ENCODE measurements around the gene CACNA1I.

CACNA1I gene

DNA sequence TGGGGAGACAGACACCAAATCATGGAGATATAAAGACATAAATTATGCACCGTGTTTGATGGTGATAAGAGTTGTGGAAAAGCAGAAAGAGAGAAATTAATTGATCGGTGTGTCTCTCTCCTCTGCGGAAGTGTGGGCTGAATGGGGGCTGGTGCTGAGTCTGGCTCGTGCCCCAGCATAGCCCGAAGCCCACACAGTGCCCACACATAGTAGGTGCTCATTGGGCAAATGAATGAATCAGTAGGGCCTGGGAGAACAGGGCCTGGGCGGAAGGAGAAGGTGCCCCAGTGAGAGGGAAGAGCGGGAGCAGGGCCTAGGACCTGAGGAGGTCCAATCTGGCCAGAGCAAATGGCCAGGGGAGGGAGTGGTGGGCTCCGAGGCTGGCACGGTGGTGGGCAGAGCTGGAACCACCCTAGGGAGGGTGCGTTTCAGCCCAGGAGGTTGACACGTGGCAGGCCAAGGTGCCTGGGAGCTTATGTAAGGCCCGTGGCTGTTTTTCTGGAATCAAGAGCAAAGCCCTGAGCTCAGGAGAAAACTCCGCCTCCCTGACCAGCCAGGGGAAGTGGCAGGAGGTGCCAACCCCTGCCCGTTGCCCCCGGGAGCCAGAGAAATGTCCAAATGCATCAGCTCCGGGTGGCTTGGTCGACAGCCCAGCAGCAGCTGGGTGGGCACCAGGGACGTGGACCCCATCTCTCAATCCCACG is 2.1 kb upstream of the CACNA1I start:
- no peak for DNase-seq

DNA sequence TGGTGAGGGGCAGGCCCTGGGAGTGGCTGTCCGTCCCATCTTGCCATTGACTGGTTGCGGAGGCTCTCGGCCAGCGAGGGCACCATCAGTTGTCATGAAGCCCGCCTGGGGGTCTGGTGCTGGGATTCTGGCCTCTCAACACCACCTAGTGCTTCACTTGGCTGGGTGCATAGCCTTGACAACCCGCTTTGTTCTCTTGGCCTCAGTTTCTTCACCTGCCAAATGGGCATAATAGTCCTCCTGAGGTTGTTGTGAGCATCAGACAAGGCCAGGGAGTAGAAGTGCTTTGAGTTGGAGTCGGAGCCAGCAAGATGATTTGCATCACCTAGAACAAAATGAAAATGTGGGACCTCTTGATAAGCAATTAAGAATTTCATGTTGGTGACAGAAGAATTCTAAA is 1.5 kb upstream of the CACNA1I start:
- no peak for DNase-seq

DNA sequence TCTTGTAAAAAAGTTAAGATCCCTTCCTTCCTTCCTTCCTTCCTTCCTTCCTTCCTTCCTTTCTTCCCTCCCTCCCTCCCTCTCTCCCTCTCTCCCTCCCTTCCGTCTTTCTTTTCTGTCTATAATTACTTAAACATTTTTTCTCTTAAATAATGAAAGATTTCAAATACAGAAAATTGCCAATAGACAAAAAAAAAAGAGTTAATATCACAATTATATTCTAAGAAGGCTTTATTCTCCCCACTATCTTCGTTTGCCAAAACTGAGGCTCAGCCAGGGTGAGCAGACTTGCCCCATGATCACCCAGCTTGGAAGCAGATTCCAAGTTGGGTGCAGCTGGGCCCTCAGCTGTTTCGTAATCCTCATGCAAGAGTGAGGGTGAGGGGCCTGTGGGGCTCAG is 327 bp upstream of the CACNA1I start:
- no peak for DNase-seq

DNA sequence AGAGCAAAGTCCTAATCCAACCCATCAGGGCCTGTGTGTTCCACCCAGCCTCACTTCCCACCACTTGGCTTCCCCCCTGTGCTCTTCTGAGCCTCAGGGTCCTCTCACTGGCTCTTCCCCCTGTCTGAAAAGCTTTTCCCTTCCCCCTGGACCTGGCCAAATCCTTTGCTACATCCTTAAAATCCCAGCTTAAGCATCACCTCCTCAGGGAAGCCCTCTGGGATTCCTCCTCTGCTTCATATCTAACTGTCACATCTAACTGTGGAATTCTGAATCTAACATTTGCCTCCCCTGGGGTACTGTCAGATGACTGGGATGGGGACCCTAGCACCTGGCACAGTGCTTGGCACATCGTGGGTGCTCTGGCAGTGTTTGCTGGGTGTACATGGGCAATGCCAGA is 985 bp downstream of the CACNA1I start:
- DNase-seq = no peak

DNA sequence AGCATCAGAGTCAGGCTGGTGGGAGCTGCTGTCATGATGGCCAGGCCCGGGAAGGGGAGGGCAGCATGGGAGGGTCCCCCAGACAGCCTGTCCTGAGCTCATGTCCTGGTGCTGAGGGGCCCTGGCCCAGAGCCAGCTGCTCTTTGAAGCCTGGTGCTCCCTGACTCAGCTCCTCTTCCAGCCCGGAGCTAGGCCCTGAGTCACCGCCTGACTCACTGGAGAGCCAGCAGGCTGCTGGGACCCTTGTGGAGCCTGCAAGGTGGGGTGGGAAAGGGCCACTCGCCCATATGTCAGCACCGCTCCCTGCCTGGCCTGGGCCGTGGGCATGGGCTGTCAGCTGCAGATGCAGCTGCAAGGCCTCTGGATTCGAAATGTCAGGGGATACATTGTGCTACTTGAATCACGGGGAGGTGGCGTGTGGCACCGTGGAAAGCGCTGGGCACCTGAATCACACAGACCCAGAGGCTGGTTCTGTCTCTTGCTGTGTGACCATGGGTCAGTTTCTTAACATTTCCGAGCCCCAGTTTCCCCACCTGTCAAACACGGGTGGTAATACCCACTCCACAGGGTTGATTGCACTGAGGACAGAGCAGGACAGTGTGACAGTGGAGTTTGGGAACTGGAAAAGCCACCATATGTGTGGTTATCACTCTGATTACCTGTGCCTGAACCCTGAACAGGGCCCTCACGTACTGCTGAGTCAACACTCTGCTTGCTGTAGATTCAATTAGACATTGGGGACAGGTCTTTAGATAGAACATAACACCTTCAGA is 4.4 kb downstream of the CACNA1I start:
- no peak for DNase-seq

DNA sequence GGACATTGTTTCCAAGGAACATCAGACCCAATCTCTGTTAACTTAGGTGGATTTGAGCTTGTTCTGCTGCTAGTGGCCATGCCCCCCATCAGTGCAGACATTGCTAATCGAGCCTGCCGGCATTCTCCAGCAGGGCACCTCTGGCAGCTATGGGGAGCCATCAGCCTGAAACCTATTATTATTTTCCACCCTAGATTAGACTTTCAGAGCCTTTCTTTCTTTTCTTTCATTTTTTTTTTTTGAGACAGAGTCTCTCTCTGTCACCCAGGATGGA is 4.9 kb downstream of the CACNA1I start:
- DNase-seq = no peak

DNA sequence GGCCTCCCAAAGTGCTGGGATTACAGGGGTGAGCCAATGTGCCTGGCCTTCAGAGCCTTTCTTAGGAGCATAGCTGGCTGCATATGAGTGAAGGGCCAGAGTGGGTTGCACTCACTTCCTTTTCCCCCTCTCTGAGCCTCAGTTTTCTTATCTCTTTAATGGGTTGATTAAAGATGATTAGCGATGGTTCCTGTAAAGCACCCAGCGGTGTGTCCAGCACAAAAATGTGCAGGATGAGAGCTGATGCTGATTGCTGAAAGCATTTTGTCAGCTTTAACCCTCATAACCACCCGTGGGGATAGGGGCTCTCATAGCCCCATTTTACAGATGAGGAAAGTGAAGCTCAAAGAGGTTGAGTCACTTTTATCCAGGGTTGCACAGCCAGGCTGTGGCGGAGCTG is 5.5 kb downstream of the CACNA1I start:
- no peak for DNase-seq

DNA sequence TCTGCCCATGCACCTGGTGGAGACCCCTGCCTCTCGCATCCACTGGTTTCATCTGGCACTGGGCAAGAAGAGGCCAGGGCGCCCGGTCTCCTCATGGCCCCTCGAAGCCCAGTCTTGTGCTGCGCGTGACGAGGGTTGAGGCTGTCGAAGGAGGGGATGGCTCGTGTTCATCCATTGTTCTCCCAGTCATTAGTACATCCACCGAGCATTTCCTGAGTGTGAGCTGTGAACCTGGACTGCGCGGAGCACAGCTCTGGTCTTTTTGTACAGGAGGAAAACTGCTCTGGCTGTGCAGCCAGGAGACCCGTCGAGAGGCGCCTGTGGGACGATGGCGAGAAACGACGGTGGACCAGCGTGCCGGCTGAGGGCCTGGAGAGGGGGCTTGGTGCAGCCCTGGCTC is 6.8 kb downstream of the CACNA1I start:
- no peak for DNase-seq

DNA sequence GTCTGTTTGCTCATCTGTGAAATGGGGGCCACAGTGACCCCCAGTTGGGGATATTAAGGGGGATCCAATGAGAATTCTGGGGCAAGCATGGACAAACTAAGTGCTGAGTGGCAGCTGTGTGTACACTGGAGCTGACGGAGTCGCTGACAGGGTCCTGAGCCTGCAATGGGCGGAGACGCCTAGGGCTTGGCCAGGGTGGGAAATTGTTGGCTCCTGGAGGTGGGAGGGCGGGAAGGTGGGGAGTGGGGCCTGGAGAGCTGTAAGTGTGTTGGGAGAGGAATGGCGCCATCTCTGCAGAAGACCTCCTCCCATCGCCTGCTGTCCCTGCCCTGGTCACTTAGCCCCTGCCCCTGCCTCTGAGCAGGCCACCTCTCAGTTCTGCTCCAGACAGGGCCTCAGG is 7.3 kb downstream of the CACNA1I start:
- DNase-seq = no peak

DNA sequence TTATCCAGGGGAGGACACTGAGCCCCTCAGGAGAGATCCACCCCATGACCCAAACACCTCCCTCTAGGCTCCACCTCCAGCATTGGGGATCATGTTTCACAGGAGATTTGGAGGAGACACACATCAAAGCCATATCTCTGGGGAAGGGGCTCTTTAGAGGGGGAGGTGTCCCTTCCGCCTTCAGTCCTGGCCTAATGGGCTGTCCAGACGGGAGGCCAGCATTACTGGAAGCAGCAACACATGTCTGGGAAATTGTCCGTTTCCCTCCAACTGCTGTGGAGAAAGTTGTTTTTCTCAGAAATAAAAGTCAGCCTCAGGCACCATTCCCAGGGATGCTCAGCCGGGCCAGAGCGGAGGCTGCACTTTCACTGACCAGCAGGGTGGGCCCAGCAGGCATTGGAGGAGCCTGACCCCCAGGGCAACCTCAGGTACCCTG is 9.5 kb downstream of the CACNA1I start:
- no peak for DNase-seq

DNA sequence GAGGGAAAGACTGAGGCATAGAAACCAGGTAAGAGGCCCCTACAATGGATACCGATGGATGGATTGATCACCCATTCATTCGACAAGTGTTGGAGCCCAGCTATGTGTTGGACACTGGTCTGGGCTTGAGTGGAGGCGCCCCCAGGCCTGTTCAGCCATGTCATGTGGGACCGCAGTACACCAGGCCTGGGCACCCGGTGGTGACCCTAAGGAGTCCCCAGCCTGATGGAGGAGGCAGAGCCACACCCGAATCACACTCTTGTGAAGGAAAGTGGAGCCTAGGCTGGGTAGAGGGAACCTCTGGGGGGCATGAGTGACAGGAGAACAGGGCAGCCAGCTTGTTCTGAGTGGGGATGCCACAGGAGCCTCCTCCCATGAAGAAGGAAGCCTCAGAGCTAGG is 10.2 kb downstream of the CACNA1I start:
- DNase-seq = no peak

DNA sequence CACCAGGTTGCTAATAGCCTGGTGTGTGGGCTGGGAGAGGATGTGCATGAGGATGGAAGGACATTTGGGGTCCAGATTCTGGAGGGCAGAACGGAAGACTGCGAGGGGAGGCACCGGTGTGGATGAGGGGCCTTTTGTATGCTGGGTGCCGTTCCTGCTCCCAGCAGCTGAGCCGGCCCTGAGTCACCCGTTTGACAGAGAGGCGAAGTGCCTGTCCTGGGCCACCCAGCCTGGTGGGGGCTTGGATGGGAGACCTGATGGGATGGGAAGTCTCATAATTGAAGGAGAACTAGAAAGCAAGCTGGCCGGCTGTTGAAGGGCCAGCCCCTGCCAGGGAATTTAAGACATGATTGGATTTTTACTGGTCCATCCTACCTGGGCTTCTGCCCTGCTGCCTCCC is 10.8 kb downstream of the CACNA1I start:
- DNase-seq = no peak

DNA sequence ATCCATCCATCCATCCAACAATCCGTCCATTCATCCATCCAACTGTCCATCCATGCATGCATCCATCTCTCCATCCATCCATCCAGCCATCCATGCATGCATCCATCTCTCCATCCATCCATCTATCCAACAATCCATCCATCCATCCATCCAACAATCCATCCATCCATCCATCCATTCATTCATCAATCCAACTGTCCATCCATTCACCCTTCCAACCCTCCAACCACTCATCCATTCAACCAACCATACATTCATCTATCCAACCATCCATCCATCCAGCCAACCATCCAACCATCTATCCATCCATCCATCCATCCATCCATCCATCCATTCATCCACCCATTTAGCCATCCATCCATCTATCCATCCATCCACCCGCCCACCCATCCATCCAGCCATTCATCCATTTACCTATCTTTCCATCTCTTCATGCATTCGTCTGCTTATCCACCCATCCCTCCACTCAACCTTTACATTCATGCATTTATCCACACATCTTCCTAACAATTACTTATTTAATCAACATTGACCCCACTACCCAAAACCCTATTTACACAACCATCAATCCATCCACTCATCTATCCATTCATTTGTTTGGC is 12.6 kb downstream of the CACNA1I start:
- no peak for DNase-seq

DNA sequence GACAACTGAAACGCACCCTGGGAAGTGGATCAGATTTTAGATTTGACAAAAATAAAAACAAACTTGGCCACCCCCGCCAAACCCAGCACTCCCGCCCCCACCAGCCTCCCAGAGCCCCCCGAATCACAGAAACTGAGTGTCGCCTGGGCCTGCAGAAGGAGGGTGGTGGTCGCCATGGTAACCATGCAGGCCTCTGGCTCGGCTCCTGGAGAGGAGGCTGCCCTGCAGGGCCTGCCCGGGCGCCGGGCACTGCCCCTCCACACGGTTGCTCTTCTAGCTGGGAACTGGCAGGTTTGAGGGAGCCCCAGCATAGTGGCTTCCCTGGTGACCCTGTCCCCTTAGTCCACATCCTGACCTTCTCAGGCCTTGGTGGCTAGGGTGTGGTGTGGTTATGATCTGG is 19.3 kb downstream of the CACNA1I start:
- no peak for DNase-seq

DNA sequence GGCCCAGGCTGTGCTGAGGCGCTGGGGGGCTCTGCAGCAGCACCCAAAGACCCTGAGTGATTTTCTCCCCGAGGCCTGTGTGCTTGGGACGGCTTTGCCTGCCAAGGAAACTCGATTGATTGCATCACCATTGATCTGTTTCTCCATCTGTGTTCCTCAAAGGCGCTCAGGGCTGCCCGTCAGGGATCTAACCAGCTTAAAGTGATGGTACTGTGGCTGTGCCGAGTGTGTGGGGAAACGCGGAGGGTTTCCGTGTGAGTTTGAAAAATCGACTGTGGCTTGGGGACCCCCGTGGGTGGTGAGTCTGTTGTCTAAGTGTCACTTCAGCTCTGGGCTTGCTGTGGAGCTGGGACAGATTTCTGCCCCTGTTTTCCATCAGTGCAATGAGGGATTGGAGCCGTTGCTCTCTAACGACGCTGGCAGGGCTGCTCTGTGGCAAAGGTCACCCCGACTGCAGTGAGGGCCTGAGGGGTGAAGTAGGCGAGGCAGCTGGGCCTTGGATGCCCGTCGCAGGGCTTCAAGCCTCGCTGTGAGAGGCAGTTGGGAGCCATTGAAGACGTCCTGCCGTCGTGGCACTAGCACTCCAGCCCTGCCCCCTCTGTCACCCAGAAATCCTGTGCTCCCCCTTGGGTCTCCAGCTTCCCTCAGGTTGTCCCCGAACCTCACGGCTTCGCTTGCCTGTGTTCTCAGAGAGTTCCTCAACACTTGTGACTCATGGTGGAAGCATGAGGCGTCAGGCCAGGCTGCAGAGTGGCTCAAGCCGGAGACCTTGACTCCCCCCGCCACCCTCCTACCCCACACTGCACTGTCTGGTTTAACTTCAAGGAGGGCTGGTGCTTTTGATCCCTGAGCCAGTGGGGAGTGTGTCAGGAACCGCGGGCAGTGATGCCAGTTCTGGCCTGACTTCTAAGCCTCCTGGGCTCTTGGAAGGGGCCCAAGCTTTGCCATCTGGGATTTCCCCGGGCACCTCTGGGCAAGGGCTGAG is 21.8 kb downstream of the CACNA1I start:
- no peak for DNase-seq

DNA sequence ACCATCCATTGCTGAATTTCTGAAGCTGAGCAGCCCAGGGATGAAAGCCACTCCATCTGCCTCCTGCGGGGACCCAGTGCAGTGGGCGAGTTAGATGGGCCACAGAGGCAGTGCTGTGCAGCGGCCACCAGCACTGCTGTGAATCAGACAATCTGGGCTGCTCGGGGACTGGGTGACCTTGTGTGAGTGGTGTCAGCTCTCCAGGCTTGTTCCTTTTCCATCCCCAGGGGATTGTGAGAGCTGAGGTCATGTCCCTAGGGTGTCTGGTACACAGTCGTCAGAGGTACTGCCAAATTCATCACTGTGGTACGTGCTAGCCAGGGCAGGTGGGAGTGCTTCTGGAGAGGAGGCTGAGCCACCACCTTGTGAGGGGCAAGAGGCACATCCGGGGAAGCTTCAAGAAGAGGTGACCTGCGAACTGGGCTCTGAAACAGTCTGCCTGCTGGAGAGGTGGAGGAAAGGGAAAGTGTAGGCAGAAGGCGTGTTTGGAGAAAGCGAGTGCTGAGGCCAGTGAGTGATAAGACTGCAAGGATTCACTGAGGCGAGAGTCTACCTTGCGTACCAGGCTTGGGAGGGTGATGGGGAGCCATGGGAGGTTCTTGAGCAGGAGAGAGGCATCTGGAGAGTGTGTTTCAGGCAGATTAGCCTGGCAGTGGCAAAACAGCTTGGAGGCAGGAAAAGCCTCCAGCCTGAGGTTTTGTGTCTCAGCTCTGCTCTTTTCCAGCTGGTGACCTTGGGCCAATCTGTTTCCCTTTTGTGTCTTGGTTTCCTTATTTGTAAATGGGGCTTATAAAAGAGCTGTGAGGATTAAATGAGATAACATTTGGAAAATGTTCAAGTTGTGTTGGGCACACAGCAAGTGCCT is 22.7 kb downstream of the CACNA1I start:
- DNase-seq = peak; percentile 75

DNA sequence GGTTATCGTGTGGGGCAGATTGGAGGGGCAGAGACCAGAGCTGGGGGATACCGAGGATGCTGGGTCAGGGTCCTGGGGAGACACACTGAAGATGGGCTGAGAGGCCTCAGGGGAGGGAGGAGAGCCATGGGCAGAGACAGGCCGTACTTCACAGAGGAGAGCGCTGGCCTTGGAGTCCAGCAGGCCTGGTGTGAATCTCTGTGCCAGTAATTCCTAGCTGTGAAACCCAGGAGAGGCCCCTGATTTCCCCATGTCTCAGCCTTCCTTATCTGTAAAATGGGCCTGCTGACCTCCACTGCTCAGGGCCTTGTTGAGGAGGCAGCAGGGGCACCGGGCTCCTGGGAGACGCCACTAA is 23.4 kb downstream of the CACNA1I start:
- no peak for DNase-seq

DNA sequence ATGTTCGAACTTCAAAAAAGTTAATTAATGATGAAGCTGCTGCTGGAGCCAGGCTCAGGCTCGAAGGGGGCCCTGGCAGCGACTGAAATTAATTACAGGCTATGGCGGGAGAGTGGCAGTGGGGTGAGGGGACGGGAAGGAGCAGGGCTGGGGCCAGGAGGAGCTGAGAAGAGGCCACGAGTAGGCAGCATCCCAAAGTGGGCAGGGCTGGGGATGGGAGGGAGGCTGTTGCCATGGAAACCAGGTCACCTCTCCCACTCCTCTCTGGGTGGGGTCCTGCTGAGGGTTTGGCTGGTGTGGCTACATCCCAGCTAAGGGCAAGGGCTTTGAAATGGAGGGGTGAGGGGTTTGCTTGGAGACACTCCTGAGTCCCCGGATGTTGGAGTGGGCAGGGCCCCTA is 23.9 kb downstream of the CACNA1I start:
- DNase-seq = no peak

DNA sequence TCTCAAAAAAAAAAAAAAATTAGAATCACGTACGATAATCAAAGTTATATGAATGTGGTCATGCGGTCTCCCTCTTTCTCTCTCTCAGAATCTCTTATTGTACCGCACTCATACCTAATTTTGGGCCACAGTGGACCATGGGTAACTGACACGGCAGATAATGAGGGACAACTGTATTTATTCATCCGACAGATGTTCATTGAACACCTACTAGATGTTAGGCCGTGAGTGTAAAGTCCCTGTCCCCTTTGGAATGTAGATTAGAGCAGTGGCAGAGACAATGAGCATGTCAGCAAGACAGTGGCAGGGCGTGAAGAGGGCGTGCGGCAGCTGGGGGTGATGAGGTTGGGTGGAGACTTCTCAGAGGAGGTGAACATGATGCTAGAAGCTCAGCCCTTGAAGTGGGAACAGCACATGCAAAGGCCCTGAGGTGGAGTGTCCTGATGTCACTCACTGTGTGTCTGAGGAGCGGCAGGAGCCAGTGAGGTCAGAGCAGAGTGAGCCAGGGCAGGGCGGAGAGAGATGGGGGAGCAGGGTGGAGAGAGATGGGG is 25.1 kb downstream of the CACNA1I start:
- no peak for DNase-seq

DNA sequence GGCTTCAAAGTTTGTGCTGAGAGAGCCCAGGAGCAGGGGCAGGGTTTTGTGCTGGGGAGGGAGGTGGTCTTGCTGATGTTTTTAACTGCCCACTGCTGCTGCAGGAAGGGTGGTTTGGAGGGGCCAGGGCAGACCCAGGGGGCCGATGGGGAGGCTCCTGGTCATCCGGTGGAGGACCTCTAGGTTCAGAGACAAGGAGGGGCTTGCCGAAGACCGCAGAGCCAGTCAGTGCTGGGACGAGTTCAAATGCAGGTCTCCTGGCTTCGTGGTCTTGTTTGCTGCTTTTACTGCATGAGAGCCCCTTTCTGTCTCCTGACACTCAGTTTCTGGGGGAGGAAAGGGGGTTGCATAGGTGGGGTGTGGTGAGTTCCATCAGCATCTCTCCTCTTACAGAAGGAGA is 26.0 kb downstream of the CACNA1I start:
- DNase-seq = no peak

DNA sequence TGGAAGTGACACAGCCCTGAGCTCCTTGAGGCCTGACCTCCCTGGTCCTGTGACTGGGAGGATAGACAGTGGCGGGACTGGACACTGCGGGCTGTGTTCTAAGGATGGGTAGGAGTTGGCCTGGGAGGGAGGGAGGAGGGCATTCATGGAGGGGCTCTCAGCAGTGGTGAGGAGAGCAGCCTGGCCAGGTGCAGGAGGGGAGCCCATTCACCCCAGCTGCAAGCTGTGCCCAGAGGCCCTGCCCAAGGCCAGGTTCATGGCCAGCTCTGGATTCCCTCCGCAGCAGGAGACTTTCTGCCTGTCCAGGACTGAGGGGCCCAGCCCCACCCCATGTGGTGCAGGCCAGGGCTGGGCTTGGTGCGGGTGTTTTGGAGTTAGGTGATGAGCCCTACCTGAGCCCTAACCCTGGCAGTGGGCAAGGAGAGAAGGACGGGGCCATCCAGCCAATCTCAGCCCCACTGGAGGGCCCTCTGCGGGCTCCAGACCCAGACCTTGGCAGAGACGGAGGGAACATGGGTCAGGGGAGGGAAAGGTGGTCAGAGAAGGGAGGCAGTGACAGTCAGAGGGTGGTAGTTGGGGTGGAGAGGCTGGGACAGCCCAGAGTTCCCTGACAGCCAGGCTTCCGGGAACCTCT is 26.8 kb downstream of the CACNA1I start:
- DNase-seq = no peak

Data from NCI-H1694 (cell line).